Fibroblast of the conjunctiva (primary cell): ENCODE data around the gene FGF18.
"Not testable (repeated sequence)": the region's sequence is repeated elsewhere in the genome, so short reads cannot be mapped to it uniquely, and the experiment has no call there.

Experiments used
- DNase-seq: peaks from one replicate; pipeline ENCODE4 v3.0.0-alpha.2; 2010; ENCODE audit warnings: low read depth

FGF18 gene

GRCh38 chr5:171418982-171419687, at the start of gene FGF18:
Gene FGF18, plus strand, starts transcription at chr5:171419647. Its CDS starts 553 bp downstream, at chr5:171420200.
- DNase-seq, result peak; percentile 50

- DNase-seq, result no peak
Observed at GRCh38 chr5:171369898-171370297, 49.5 kb upstream of the FGF18 start.

- DNase-seq, result not testable (repeated sequence)
Observed at GRCh38 chr5:171370881-171371280, 48.6 kb upstream of the FGF18 start.

- DNase-seq, result no peak
Observed at GRCh38 chr5:171371326-171371725, 48.1 kb upstream of the FGF18 start.

GRCh38 chr5:171379961-171380360, 39.5 kb upstream of the FGF18 start:
- DNase-seq, result no peak

GRCh38 chr5:171384416-171384815, 35.0 kb upstream of the FGF18 start:
- not testable (repeated sequence) for DNase-seq

- not testable (repeated sequence) for DNase-seq
Observed at GRCh38 chr5:171384999-171385398, 34.4 kb upstream of the FGF18 start.

GRCh38 chr5:171386006-171386671, 33.3 kb upstream of the FGF18 start:
- no peak for DNase-seq

GRCh38 chr5:171386861-171387344, 32.5 kb upstream of the FGF18 start:
- no peak for DNase-seq

- DNase-seq, result peak; percentile 99
Observed at GRCh38 chr5:171387345-171387969, 32.0 kb upstream of the FGF18 start, which contains the start of gene NPM1. Gene NPM1, plus strand, starts transcription at chr5:171387849. Its CDS starts 100 bp downstream, at chr5:171387949.

- DNase-seq, result peak; percentile 48
Observed at GRCh38 chr5:171387970-171388815, 31.3 kb upstream of the FGF18 start.

- DNase-seq, result no peak
Observed at GRCh38 chr5:171388816-171389168, 30.7 kb upstream of the FGF18 start.

- no peak for DNase-seq
Observed at GRCh38 chr5:171390883-171391677, 28.4 kb upstream of the FGF18 start.

- no peak for DNase-seq
Observed at GRCh38 chr5:171391996-171392577, 27.4 kb upstream of the FGF18 start.

GRCh38 chr5:171392585-171393159, 26.8 kb upstream of the FGF18 start:
- DNase-seq, result no peak

GRCh38 chr5:171395042-171395441, 24.4 kb upstream of the FGF18 start:
- no peak for DNase-seq

GRCh38 chr5:171396583-171396982, 22.9 kb upstream of the FGF18 start:
- not testable (repeated sequence) for DNase-seq

- DNase-seq, result no peak
Observed at GRCh38 chr5:171397190-171397589, 22.3 kb upstream of the FGF18 start.

GRCh38 chr5:171397599-171397998, 21.8 kb upstream of the FGF18 start:
- DNase-seq, result no peak

GRCh38 chr5:171398660-171399059, 20.8 kb upstream of the FGF18 start:
- DNase-seq, result not testable (repeated sequence)
